SW 1271 (cell line): Measurements from ENCODE around the gene DHRS7B.
"Not testable (repeated sequence)": the region's sequence is repeated elsewhere in the genome, so short reads cannot be mapped to it uniquely, and the experiment has no call there.

ENCODE experiments used
- DNase-seq, 2 experiments: peaks; one replicate each; lab custom pipeline; 2025; lab: John Stamatoyannopoulos, UW

Gene DHRS7B

GRCh38 chr17:21177854-21178600, 51.3 kb downstream of the DHRS7B start:
- DNase-seq: no peak

DNA sequence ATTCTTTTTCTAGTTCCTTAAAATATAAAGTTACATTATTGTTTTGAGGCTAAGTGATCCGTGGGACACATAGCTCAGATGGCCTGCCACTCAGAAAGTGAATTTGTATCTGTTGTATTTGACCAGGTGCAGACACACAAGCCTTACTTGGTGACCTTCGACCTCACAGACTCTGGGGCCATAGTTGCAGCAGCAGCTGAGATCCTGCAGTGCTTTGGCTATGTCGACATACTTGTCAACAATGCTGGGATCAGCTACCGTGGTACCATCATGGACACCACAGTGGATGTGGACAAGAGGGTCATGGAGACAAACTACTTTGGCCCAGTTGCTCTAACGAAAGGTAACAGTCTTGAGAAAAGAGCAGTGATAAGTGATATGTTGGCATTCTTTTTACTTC, 56.7 kb downstream of the DHRS7B start:
- DNase-seq: no peak

DNA sequence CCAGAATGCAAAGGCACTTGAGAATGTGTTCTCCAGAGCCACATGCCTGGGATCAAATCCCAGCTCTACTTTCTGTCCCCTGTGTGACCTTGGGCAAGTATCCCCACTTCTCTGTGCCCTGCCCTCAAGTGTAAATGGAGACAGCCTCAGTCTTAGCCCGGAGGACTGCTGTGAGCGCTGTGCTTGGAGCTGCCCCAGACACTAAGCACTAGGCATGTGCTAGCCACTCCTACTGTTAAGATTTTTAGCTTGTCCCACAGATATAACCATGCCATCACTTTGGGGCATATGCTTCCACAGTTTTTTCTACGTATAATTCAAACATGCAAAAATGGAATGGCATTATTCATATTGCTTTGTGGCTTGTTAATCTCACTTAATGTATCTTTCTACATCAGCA, 57.8 kb downstream of the DHRS7B start:
- DNase-seq: no peak

DNA sequence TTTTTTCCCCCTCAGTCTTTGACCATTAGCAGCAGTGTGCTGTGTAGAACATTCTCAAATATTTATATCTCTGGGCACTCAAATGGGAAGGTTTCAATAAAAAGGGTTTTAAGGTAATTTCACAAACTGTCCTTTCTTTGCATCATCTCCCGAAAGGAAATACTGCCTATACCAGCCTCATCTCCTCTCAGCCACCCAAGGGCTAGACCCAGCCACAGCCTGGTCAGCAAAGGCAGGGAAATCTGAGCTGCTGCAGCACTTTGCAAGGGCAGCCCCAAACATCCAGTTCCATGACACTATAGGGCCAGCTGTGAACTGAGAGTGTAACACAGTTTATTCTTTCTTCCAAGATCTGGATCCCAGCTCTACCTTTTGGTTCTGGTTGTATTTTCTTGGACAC, 58.3 kb downstream of the DHRS7B start:
- no peak for DNase-seq

DNA sequence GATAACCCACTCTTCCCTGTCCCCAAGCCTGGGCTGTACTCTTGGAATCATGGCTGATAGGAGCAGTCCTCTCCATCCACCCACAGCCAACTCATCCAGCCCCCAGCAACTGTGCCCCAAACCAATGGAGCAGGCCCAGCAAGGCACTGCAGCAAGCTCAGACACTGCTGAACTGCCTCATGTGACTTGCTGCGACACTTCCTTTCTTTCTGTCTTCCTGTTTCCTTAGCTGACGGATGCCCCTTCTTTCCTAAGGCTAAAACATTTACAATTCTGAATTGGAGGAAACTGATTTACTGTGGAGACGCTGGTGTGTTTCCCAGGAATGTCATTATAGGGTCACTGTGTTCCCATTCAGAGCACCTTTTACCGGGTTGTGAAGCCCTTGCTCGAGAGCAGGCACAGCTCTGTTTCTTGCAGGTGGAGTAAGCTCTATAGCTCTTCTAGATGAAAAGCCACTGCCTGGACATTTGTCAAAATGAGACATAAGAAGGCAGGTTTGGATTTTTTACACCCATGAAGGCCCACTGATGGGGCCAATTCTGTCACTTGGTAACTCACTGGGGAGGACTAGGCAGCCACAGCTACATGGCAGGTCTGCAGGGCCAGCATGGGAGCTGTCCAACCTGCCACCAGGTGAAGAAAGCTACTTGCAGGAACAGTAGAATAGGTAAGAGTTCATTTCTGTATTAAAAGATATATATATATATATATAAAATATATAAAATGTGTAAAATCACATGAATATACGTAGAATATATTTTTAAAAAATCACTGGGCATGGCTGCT, 59.8 kb downstream of the DHRS7B start:
- no peak for DNase-seq

GRCh38 chr17:21189361-21189760, 62.6 kb downstream of the DHRS7B start:
- no peak for DNase-seq

DNA sequence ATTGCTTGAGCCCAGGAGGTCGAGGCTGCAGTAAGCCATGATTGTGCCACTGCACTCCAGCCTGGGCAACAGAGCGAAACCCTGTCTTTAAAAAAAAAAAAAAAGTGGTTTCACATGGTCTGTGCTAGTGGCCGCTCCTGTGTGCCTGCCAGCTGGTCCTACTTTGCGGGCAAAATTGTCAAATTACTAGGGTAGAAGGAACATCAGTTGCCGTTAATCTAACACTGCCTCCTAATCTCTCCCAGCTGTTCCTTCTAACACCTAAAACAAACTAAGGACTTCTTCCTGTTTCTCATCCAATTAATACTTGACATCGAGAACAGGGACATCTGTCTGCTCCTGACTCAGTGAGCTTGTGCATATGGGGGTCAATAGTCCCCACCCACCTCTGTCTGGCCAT, 63.3 kb downstream of the DHRS7B start:
- DNase-seq: no peak

GRCh38 chr17:21191698-21192097, 64.9 kb downstream of the DHRS7B start:
- DNase-seq: no peak

- not testable (repeated sequence) for DNase-seq
These were observed 65.7 kb downstream of the DHRS7B start for GRCh38 chr17:21192414-21192813.

DNA sequence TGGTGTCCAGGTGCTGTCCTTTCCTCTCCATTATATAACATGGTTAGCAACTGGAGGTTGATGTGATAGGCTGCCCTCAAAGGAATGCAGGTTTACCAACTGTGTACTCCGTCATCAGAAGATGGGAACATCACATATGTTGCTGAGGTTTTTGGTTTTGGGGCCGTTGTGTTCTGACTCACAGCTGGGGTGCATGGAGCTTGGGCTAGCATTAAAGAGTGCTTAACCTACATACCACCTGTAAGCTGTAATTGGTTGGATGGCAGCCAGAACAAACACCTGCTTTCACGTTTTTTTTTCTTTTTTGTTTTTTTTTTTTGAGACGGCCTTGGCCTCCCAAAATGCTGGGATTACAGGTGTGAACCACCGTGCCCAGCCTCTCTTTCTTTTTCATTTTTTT, 66.3 kb downstream of the DHRS7B start:
- DNase-seq: no peak

DNA sequence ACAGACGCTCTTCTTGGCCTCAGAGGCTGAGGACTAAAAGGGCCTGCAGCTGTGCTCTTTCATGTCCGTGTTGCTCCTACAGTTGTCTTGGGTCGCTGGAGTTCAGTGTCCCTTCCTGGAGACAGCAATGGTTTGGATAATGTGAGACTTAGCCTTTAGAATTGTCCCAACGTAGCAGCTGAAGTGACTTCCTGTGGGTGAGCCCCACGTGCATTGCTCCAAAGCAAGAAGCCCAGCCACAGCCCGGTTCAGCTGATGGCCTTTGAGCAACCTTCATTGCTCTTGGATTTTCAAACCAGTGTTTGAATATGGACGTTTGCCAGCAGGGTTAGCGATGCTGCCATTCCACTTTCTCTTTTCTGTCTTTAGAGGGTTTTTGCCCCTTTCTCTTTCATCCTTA, 67.5 kb downstream of the DHRS7B start:
- DNase-seq: no peak

DNA sequence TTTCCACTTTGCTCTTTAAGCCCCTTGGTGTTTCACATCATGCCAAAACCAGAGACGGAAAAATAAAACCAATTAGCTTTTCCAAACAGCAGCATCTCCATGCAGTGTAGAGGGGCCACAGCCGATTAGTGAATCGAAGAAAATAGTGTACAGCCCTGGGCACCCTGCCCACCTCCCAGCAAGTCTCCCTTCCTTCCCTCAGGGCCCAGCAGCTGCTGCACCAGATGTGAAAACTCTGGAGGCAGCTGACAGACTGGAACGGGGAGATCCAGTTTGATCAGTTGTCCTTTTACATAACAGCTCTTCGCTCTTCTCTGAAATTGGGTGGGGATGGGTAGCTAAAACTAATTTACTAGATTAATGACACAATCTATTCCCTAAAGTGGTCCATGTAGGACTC, 67.9 kb downstream of the DHRS7B start:
- DNase-seq: no peak

DNA sequence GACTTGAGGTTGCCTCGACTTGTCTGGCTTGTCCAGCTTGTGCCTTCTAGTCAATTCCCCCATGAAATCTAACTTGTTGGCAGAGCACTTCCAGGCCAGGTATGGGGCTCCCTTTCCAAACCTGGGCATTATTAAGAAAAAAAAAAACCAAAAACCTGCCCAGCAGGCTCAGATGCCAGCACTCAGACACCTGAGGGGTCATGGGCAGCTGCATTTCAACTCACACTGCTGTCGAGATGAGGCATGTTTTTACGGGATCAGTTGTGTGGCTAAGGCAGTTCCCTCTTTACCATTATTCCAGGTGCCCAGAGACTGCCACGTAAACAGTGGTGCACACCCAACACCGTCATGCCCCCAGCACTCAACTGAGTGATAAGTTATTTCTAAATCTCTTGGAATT, 69.4 kb downstream of the DHRS7B start:
- no peak for DNase-seq

- no peak for DNase-seq
These were observed 71.6 kb downstream of the DHRS7B start for GRCh38 chr17:21198411-21198810.

- DNase-seq: no peak
These were observed 72.5 kb downstream of the DHRS7B start for GRCh38 chr17:21199311-21199710.

- no peak for DNase-seq
These were observed 73.1 kb downstream of the DHRS7B start for GRCh38 chr17:21199856-21200255.

DNA sequence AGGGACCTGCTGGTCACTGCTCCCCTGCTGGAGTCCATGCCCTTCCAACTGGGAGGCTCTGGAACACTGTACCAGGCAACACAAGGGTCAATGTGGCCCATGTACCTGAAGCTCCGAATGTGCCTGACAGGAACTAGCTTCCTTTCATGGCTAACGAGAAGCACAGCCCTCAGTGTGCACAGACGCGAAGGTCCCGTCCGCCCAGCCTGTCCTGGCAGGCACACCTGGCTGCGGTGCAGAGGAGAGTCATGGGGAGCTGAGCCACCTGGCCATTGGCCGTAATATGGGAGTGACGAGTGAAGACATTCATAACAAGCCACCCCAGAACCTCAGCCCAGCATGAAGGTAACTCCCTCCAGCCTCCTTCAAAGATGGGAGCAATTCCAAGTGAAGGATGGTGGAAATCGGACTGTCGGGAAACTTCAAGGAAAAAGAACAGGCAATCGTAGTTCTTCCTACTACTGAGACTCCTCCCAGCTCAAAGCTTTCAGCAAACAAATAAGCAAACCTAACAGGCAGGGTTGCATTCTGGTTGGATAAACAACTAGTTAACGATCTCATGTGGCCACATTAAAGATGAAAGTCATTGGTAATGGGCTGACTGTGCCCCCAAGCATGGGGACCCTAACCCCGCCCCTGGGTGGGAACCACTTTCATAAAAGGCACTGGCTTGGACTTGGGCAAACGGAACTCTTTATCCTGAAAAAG, 74.0 kb downstream of the DHRS7B start:
- no peak for DNase-seq

DNA sequence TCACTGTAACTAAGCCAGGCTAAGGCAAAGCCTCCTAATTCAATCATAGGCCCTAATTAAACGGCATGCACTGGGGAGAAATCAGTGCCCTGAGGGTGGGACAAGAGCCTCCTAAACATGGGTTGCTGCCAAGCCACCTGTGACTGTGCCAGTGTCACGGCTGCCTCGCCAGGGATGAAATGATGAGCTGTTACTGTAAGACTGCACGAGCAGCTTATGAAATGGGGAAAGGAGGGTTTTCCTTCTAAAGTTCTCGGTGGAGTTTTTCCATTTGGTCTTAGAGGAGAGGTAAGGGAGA, 74.5 kb downstream of the DHRS7B start:
- DNase-seq: no peak

GRCh38 chr17:21201874-21202273, 75.1 kb downstream of the DHRS7B start:
- no peak for DNase-seq

DNA sequence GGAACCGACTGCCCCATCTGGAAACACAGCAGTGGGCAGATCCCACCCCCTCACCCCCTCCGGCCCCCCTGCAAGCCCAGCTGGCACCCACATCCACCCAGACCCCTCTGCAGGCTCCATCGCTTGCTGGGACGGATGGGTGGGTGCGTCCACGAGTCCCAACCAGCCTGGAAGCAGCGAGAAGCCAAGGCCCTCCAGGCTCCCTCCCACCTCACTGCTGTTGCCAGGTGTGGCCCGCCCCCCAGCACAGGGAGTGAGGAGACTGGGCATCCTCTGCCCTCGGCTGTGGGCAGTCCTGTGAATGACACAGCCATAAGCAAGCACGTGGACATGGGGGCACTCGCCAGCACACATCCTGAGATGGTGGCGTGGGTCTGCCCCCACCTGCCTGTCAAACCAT, 75.7 kb downstream of the DHRS7B start:
- no peak for DNase-seq

GRCh38 chr17:21204935-21205334, 78.2 kb downstream of the DHRS7B start:
- no peak for DNase-seq

DNA sequence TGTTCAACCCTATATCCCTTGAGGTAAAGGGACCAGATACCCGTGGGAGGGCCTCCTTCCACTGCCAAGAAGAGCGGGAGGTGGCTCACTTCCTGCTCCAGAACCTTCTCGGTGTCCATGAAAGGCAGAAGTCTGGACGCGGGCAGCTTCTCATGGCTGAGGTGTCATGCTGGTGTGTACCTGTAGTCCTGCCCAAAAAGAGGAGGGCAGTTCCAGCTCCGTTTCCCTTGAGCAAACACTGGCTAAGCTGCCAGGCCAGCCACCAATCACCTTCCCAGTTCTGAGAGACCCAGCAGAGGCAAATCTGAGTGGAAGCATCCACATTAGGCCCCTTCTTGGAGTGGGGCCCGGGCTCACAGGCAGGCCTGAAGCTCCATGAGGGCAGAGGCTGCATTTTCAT, 81.6 kb downstream of the DHRS7B start:
- no peak for DNase-seq

DNA sequence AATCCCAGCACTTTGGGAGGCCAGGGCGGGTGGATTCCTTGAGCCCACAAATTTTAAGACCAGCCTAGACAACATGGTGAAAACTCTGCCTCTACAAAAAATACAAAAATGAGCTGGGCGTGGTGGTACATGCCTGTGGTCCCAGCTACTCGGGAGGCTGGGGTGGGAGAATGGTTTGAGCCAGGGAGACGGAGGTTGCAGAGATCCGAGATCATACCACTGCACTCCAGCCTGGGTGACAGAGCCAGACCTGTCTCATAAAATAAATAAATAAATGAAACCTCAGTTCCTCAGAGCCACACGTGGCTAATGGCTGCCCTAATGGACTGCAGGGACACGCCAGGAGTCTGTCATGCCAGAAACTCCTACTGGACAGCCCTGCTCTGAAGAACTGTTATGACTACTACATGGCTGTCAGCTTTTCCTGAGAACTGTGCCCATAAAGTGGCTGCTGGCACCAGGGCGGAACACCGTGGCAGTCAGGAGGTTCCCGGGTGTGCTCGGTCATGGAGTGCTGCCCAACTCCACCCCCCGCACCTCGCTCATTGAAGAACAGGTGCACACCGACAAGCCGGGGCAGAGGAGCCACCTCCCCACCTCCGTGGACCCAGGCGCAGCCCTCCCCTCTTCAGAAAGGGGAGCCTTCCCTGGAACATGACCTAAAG, 82.9 kb downstream of the DHRS7B start:
- no peak for DNase-seq
